Ovary (tissue), 3 donors: ENCODE data around the gene CDH22.

Experiments used
- CTCF ChIP-seq, 3 donors: fragments of 450-650 bp in 2 of 3; fragments of 200-600 bp in 1 of 3; IDR thresholded peaks; one replicate each; pipeline versions ENCODE4 v1.5.1 to v1.8.0; 2016 to 2022; ENCODE audit warnings: antibody characterized with exemption in 3 of 3, mild to moderate bottlenecking in 1 of 3
- POLR2A ChIP-seq: fragments of 450-650 bp; IDR thresholded peaks from one replicate; pipeline ENCODE4 v1.6.1; 2017; ENCODE audit warnings: antibody characterized with exemption, mild to moderate bottlenecking, moderate library complexity
- donor health status: DM: no; HTN: no; CAD: no.

GRCh38 chr20:46275091-46275490 is 33.2 kb downstream of the CDH22 start:
- no peak for TF ChIP-seq CTCF (IDR thresholded peaks at IDR 0.05)
- no peak for TF ChIP-seq POLR2A
